ENCODE measurements around the gene LRIG1.

Gene LRIG1

DNA sequence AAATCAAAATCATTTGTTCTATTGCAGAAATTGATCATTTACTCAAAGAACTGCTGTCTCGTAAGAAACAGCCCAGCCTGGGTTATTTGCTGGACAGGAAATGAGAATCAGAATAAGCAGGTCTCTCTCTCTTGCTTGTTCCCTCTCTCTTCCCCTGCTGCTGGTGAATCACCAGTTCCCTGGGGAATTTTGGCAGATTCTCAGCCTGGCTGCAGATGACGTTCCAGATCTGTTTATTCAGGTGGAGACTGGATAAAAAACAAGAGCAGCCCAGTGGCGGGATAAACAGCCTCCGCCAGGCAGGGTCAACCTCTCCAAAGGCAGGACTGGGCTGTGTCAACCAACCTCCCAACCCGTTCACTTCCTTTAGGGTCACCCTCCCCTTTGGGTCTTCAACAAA lies 72.1 kb downstream of the LRIG1 start:
- Histone ChIP-seq H3K79me2 (ENCODE audit: low read length) (peaks cover 63% of the 10 kb centered on the region), H3K9ac (ENCODE audit: low read length) (no peak overlapping the region), H3K27ac (ENCODE audit: low read length) (no peak overlapping the region), H4K20me1 (ENCODE audit: insufficient read depth, low read length) (peaks cover 23% of the 10 kb centered on the region), H2AFZ (ENCODE audit: low read depth, low read length) (no peak overlapping the region), H3K4me2 (ENCODE audit: low read length) (no peak overlapping the region), H3K9me3 (ENCODE audit: insufficient read depth, low read length) (no peaks in the 10 kb centered on the region), H3K4me3 (ENCODE audit: low read length) (no peak overlapping the region), H3K27me3 (ENCODE audit: low read depth, low read length) (no peaks in the 10 kb centered on the region), H3K4me1 (ENCODE audit: low read length) (peaks cover 6% of the 10 kb centered on the region), H3K36me3 (replicated peaks; ENCODE audit: low read depth, low read length) (peaks cover 25% of the 10 kb centered on the region)
- no peak for TF ChIP-seq EZH2phosphoT487 (IDR thresholded peaks at IDR 0.05; ENCODE audit: low read depth)
- TF ChIP-seq, protein P1, sequence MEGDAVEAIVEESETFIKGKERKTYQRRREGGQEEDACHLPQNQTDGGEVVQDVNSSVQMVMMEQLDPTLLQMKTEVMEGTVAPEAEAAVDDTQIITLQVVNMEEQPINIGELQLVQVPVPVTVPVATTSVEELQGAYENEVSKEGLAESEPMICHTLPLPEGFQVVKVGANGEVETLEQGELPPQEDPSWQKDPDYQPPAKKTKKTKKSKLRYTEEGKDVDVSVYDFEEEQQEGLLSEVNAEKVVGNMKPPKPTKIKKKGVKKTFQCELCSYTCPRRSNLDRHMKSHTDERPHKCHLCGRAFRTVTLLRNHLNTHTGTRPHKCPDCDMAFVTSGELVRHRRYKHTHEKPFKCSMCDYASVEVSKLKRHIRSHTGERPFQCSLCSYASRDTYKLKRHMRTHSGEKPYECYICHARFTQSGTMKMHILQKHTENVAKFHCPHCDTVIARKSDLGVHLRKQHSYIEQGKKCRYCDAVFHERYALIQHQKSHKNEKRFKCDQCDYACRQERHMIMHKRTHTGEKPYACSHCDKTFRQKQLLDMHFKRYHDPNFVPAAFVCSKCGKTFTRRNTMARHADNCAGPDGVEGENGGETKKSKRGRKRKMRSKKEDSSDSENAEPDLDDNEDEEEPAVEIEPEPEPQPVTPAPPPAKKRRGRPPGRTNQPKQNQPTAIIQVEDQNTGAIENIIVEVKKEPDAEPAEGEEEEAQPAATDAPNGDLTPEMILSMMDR (IDR thresholded peaks at IDR 0.05; ENCODE audit: low read depth, low read length): no peak

DNA sequence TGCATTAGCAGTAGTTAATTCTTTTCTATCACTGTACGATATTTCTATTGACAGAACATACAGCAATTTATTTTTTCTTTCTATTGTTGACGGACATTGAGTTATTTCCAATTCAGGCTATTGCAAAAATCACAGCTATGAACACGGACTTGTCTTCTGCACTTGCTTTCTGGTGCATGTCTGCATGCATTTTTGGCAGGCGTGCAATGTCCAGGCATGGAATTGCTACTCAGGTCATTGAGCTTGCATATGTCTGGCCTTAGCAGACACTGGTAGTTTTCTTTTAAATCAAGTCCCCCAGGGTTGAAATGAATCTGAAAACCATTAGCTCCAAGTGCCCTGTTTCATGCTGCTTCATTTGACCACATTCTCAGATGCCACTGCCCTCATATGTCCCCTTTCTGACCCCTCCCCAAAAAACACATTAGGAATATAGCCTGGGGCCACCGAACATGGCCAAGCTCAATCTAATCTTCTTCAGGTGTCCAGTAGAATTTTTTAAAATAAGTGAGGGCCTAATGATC lies 72.8 kb downstream of the LRIG1 start:
- Histone ChIP-seq H3K27ac (ENCODE audit: low read length) (no peak overlapping the region), H3K4me2 (ENCODE audit: low read length) (no peak overlapping the region), H2AFZ (ENCODE audit: low read depth, low read length) (no peak overlapping the region), H4K20me1 (ENCODE audit: insufficient read depth, low read length) (peaks cover 20% of the 10 kb centered on the region), H3K4me3 (ENCODE audit: low read length) (no peak overlapping the region), H3K9me3 (ENCODE audit: insufficient read depth, low read length) (no peaks in the 10 kb centered on the region), H3K27me3 (ENCODE audit: low read depth, low read length) (no peaks in the 10 kb centered on the region), H3K4me1 (ENCODE audit: low read length) (peaks cover 6% of the 10 kb centered on the region), H3K9ac (ENCODE audit: low read length) (no peak overlapping the region), H3K36me3 (replicated peaks; ENCODE audit: low read depth, low read length) (peaks cover 30% of the 10 kb centered on the region), H3K79me2 (ENCODE audit: low read length) (peaks cover 56% of the 10 kb centered on the region)
- TF ChIP-seq EZH2phosphoT487 (IDR thresholded peaks at IDR 0.05; ENCODE audit: low read depth): no peak
- TF ChIP-seq, protein P1 (IDR thresholded peaks at IDR 0.05; ENCODE audit: low read depth, low read length): no peak

DNA sequence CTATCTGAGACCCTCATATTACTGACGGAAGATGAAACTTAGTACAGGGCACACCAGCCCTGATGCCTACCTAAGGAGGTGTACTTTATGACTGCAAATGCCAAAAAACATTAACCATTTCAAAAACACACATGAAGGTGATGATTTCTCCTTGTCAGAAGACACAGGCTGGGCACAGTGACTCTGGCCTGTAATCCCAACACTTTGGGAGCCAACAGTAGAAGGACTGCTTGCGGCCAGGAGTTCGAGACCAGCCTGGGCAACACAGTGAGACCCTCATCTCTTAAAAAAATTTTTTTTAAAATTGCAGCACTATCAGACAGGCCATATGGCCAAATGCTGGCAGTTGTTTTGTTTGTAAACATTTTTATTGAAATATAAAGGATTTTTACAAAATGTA lies 73.5 kb downstream of the LRIG1 start:
- Histone ChIP-seq H2AFZ (ENCODE audit: low read depth, low read length) (no peak overlapping the region), H3K27me3 (ENCODE audit: low read depth, low read length) (no peaks in the 10 kb centered on the region), H3K4me3 (ENCODE audit: low read length) (no peak overlapping the region), H3K9ac (ENCODE audit: low read length) (no peak overlapping the region), H3K4me2 (ENCODE audit: low read length) (no peak overlapping the region), H3K27ac (ENCODE audit: low read length) (no peak overlapping the region), H3K79me2 (ENCODE audit: low read length) (peaks cover 52% of the 10 kb centered on the region), H3K36me3 (replicated peaks; ENCODE audit: low read depth, low read length) (peaks cover 32% of the 10 kb centered on the region), H4K20me1 (ENCODE audit: insufficient read depth, low read length) (peaks cover 20% of the 10 kb centered on the region), H3K4me1 (ENCODE audit: low read length) (peaks cover 6% of the 10 kb centered on the region), H3K9me3 (ENCODE audit: insufficient read depth, low read length) (no peaks in the 10 kb centered on the region)
- TF ChIP-seq, protein P1 (IDR thresholded peaks at IDR 0.05; ENCODE audit: low read depth, low read length): no peak
- TF ChIP-seq EZH2phosphoT487 (IDR thresholded peaks at IDR 0.05; ENCODE audit: low read depth): no peak

DNA sequence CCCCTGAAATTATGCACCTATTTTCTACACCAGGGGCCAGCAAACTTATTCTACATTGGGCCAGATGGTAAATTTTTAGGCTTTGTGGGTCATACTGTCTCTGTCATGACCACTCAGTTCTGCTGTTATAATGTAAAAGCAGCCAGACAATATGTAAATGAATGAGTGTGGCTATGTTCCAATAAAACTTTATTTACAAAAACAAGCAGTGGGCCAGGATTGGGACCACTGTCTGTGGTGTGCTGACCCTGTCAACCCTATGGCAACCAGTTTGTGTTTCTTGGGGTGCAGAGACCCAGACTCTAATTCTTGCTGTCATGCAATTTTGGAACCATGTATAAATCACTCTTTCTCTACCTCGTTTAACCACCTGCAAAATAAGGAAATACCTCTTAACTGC lies 74.7 kb downstream of the LRIG1 start:
- Histone ChIP-seq H3K4me1 (ENCODE audit: low read length) (peaks cover 6% of the 10 kb centered on the region), H3K4me3 (ENCODE audit: low read length) (no peak overlapping the region), H3K79me2 (ENCODE audit: low read length) (peaks cover 52% of the 10 kb centered on the region), H3K27me3 (ENCODE audit: low read depth, low read length) (no peaks in the 10 kb centered on the region), H3K27ac (ENCODE audit: low read length) (no peak overlapping the region), H3K4me2 (ENCODE audit: low read length) (no peak overlapping the region), H3K36me3 (replicated peaks; ENCODE audit: low read depth, low read length) (peaks cover 26% of the 10 kb centered on the region), H3K9me3 (ENCODE audit: insufficient read depth, low read length) (no peaks in the 10 kb centered on the region), H3K9ac (ENCODE audit: low read length) (no peak overlapping the region), H4K20me1 (ENCODE audit: insufficient read depth, low read length) (peaks cover 20% of the 10 kb centered on the region), H2AFZ (ENCODE audit: low read depth, low read length) (no peak overlapping the region)
- TF ChIP-seq, protein P1 (IDR thresholded peaks at IDR 0.05; ENCODE audit: low read depth, low read length): no peak
- TF ChIP-seq EZH2phosphoT487 (IDR thresholded peaks at IDR 0.05; ENCODE audit: low read depth): no peak

Data from OCI-LY3 (cell line).